GM10266 (cell line): ENCODE measurements around the gene PCDHGA3.

Source experiments
- DNase-seq: peaks from one replicate; pipeline ENCODE4 v3.0.0; 2012; ENCODE audit errors: extremely low spot score
- TF ChIP-seq, protein P1 (sequence below): IDR thresholded peaks from 2 replicates; pipeline ENCODE4 v1.5.1; 2012; ENCODE audit warnings: mild to moderate bottlenecking, low read depth; ENCODE audit not compliant: control insufficient read depth, insufficient read depth; ENCODE audit errors: missing control alignments

PCDHGA3 gene

DNA sequence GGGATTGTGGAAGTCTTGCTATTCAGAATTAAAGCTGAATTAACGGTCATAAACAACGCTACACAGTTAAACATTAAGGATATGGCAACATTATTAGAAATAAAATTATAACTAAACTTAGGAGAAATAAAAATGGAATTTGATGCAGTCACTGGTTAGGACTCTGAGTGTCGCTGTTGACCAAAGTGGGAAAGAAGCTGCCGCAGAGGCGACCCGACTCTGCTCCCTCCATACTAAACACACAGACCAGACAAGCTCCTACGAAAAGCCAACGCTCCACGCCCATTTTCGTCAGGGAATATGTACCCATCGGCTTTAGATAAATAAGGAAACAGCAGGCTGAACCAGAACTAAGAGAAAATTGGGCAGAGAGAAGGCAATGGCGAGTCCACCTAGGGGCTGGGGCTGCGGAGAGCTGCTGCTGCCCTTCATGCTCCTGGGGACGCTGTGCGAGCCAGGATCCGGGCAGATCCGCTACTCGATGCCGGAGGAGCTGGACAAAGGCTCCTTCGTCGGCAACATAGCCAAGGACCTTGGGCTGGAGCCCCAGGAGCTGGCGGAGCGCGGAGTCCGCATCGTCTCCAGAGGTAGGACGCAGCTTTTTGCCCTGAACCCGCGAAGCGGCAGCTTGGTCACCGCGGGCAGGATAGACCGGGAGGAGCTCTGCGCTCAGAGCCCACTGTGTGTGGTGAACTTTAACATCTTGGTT is 20.5 kb downstream of the PCDHGA3 start, which contains the start of gene PCDHGA5:
PCDHGA5 (plus strand) TSS at position 211 of the 709 bp plus-strand sequence; CDS start at position 380, 169 bp downstream.
- DNase-seq, result no peak
- TF ChIP-seq, protein P1, sequence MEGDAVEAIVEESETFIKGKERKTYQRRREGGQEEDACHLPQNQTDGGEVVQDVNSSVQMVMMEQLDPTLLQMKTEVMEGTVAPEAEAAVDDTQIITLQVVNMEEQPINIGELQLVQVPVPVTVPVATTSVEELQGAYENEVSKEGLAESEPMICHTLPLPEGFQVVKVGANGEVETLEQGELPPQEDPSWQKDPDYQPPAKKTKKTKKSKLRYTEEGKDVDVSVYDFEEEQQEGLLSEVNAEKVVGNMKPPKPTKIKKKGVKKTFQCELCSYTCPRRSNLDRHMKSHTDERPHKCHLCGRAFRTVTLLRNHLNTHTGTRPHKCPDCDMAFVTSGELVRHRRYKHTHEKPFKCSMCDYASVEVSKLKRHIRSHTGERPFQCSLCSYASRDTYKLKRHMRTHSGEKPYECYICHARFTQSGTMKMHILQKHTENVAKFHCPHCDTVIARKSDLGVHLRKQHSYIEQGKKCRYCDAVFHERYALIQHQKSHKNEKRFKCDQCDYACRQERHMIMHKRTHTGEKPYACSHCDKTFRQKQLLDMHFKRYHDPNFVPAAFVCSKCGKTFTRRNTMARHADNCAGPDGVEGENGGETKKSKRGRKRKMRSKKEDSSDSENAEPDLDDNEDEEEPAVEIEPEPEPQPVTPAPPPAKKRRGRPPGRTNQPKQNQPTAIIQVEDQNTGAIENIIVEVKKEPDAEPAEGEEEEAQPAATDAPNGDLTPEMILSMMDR, result no peak

DNA sequence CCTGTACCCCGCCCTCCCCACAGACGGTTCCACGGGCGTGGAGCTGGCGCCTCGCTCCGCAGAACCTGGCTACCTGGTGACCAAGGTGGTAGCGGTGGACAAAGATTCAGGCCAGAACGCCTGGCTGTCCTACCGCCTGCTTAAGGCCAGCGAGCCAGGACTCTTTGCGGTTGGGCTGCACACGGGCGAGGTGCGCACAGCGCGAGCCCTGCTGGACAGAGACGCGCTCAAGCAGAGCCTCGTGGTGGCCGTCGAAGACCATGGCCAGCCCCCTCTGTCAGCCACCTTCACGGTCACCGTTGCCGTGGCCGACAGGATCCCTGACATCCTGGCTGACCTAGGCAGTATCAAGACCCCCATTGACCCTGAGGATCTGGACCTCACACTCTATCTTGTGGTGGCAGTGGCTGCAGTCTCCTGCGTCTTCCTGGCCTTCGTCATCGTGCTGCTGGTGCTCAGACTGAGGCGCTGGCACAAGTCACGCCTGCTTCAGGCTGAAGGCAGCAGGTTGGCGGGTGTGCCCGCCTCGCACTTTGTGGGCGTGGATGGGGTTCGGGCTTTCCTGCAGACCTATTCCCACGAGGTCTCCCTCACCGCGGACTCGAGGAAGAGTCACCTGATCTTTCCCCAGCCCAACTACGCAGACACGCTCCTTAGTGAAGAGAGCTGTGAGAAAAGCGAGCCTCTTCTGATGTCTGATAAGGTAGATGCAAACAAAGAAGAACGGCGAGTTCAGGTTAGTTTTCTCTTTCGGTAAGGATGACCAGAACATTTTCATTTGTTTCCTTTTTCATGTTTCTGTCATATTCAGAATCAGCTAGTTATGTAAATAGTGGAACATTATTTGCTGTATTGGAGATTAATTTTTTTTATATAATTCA is 22.6 kb downstream of the PCDHGA3 start:
- DNase-seq, result no peak
- TF ChIP-seq, protein P1, result no peak

DNA sequence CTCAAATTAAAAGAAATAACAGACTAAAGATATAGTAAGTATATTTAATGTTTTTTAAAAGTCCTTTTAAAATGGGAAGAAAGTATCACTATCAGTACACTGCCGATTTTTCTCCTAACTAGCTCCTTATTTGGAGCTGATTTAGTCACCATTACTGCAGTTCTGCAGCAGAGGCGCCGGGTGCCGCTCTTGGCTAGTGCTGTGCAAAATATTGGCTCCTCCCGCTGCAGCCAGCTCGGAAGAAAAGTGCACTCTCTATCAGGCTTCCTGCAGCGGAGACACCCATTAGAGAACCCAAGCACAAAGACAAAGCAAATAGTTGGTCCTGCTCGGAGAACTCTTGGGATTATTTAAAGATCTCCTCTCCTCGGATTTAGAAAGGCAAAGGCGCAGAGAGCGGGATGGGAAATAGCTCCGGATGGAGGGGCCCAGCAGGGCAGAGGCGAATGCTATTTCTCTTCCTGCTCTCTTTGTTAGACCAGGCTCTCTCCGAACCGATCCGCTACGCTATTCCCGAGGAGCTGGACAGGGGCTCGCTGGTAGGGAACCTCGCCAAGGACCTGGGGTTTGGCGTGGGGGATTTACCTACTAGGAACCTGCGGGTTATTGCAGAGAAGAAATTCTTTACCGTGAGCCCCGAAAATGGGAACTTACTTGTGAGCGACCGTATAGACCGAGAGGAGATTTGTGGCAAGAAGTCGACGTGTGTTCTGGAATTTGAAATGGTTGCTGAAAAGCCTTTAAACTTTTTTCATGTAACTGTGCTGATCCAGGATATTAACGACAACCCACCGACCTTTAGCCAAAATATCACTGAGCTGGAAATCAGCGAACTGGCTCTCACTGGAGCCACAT is 26.6 kb downstream of the PCDHGA3 start, which contains the start of gene PCDHGB3:
PCDHGB3 (plus strand) TSS at position 249 of the 855 bp plus-strand sequence; CDS start at position 402, 153 bp downstream.
- DNase-seq, result peak; percentile 65
- TF ChIP-seq, protein P1, result peak; percentile 48

DNA sequence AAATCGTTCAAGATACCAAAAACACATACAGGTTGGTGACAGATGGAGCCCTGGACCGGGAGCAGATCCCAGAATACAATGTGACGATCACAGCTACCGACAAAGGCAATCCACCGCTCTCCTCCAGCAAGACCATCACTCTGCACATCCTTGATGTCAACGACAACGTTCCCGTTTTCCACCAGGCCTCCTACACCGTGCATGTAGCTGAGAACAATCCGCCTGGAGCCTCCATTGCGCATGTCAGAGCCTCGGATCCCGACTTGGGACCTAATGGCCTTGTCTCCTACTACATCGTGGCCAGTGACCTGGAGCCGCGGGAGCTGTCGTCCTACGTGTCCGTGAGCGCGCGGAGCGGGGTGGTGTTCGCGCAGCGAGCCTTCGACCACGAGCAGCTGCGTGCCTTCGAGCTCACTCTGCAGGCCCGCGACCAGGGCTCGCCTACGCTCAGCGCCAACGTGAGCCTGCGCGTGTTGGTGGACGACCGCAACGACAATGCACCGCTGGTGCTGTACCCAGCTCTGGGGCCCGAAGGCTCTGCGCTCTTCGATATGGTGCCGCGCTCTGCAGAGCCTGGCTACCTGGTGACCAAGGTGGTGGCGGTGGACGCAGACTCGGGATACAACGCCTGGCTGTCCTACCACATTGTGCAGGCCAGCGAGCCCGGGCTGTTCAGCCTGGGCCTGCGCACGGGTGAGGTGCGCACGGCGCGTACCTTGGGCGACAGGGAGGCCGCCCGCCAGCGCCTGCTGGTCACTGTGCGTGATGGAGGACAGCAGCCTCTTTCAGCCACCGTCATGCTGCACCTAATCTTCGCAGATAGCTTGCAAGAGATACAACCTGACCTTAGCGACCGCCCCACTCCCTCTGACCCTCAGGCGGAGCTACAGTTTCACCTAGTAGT is 28.2 kb downstream of the PCDHGA3 start:
- TF ChIP-seq, protein P1, result no peak
- DNase-seq, result no peak

DNA sequence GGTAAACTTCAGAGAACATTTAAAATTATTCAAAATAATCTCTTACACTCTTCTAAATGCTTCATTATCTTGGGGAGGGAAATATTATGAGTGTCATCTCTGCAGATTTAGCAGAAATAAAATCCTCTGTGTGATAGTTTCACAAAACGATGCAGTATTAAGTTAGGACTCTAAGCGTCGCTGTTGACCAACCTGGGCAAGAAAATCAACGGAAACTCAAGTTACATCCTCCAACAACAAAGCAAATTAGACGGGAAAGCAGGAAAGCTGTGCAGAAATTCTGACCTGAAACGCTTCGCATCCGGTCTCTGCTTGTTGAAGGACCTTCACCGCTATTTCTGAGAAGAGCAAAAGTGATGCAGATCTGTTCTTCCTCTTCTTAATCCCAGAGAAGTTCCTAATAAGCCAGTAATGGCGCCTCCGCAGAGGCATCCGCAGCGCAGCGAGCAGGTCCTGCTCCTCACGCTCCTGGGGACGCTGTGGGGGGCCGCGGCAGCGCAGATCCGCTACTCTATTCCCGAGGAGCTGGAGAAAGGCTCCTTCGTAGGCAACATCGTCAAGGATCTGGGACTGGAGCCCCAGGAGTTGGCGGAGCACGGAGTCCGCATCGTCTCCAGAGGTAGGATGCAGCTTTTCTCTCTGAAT is 30.2 kb downstream of the PCDHGA3 start, which contains the start of gene PCDHGA6:
PCDHGA6 (plus strand) TSS at position 219 of the 645 bp plus-strand sequence; CDS start at position 412, 193 bp downstream.
- no peak for DNase-seq

More for the DNA sequence above, 30.2 kb downstream of the PCDHGA3 start, which contains the start of gene PCDHGA6:
- TF ChIP-seq, protein P1, result peak; percentile 32
